Activated B cell treated with CpG ODN at 0.5 μM for 24 hours (primary cell): ENCODE measurements around the gene DMRTA2. TPM values are rescaled to one million over a fixed set of nuclear protein-coding genes. Genes with fewer than 3 reads are reported as not detected.

ENCODE experiments used
- ATAC-seq: fragments of 200-7000 bp; cut with Tn5 transposase; one replicate; pipeline ENCODE4 v1.10.0; 2021; ENCODE audit warnings: low read depth, mild to moderate bottlenecking, moderate library complexity
- CTCF ChIA-PET: fragments of 350-600 bp; sonication (Branson Sonifier 250); formaldehyde crosslinking; loops from one replicate; lab custom pipeline; 2021; ENCODE audit warnings: antibody characterized with exemption; lab: Charles Lee
- POLR2A ChIA-PET: fragments of 350-600 bp; sonication (Branson Sonifier 250); formaldehyde crosslinking; loops from one replicate; lab custom pipeline; 2021; ENCODE audit warnings: antibody characterized with exemption; lab: Charles Lee
- DNase-seq: peaks from one replicate; pipeline ENCODE4 v3.0.0; 2022
- H3K27ac Mint-ChIP-seq: one replicate; pipeline ENCODE4 v1.8.0; 2020; ENCODE audit warnings: mixed read lengths
- H3K27me3 Mint-ChIP-seq: one replicate; pipeline ENCODE4 v1.8.0; 2021; ENCODE audit warnings: mixed read lengths
- H3K36me3 Mint-ChIP-seq: one replicate; pipeline ENCODE4 v1.8.0; 2021; ENCODE audit warnings: low read depth, mixed read lengths
- H3K4me1 Mint-ChIP-seq: one replicate; pipeline ENCODE4 v1.8.0; 2021; ENCODE audit warnings: mixed read lengths
- H3K4me3 Mint-ChIP-seq: one replicate; pipeline ENCODE4 v1.8.0; 2020; ENCODE audit warnings: mild to moderate bottlenecking, mixed read lengths
- H3K9me3 Mint-ChIP-seq: one replicate; pipeline ENCODE4 v1.8.0; 2020; ENCODE audit warnings: mixed read lengths
- intact Hi-C: fragments of 100-400 bp; cut with micrococcal nuclease; formaldehyde crosslinking; loops from one replicate; pipeline ENCODE4 v1.15.1; 2024
- total RNA-seq: library from RNA; stranded (reverse); gene quantifications from 2 replicates; pipeline ENCODE4 v1.2.3, GENCODE V29; 2022
- TF ChIP-seq, protein P1 (sequence below): fragments of 200-600 bp; IDR thresholded peaks from one replicate; pipeline ENCODE4 v1.8.0; 2022; ENCODE audit warnings: antibody characterized with exemption, mild to moderate bottlenecking

The DMRTA2 gene
- total RNA-seq, 1 donor from 2014 or later, result not detected

DNA sequence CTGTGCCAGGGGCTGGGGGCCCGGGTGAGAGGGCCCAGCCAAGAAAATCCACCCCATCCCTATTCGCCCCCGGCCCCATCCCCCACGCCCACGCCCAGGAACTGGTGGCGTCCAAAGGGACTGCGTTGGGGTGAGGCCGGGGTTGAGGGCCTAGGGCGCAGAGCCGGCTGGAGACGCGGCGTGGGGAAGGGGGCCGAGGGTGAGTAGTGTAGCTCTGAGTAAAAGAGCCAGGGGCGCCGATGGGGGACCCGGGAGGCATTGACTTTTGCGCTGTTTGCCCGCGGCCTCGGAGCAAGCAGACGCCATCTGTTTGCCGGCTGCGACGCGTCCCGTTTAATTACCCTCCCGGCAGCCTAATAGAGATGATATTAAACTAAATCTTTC lies 3.5 kb upstream of the DMRTA2 start:
- Mint-ChIP-seq H3K4me3 (no peak overlapping the region), H3K9me3 (no peaks in the 10 kb centered on the region), H3K36me3 (peaks cover 2% of the 10 kb centered on the region), H3K27me3 (peaks cover 79% of the 10 kb centered on the region), H3K4me1 (peaks cover 38% of the 10 kb centered on the region), H3K27ac (no peak overlapping the region)
- no peak for ATAC-seq
- CTCF ChIA-PET, result no interaction called here
- POLR2A ChIA-PET, result no interaction called here
- DNase-seq, result no peak
- intact Hi-C loops, result loop anchor here (10.0 kb wide), 1 partner anchor 548 kb away; the partner anchor contains the start of gene CDKN2C
- TF ChIP-seq, protein P1, sequence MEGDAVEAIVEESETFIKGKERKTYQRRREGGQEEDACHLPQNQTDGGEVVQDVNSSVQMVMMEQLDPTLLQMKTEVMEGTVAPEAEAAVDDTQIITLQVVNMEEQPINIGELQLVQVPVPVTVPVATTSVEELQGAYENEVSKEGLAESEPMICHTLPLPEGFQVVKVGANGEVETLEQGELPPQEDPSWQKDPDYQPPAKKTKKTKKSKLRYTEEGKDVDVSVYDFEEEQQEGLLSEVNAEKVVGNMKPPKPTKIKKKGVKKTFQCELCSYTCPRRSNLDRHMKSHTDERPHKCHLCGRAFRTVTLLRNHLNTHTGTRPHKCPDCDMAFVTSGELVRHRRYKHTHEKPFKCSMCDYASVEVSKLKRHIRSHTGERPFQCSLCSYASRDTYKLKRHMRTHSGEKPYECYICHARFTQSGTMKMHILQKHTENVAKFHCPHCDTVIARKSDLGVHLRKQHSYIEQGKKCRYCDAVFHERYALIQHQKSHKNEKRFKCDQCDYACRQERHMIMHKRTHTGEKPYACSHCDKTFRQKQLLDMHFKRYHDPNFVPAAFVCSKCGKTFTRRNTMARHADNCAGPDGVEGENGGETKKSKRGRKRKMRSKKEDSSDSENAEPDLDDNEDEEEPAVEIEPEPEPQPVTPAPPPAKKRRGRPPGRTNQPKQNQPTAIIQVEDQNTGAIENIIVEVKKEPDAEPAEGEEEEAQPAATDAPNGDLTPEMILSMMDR, result no peak

- H3K27ac Mint-ChIP-seq, result no peak overlapping the region
- DNase-seq (no peak), ATAC-seq (no peak)
- H3K9me3 Mint-ChIP-seq, result no peaks in the 10 kb centered on the region
- intact Hi-C loops, result loop anchor here (10.0 kb wide), 1 partner anchor 549 kb away; the partner anchor contains the start of gene CDKN2C
- TF ChIP-seq, protein P1, result no peak
- no peak overlapping the region for H3K4me3 Mint-ChIP-seq
- peaks cover 78% of the 10 kb centered on the region for H3K27me3 Mint-ChIP-seq
- H3K36me3 Mint-ChIP-seq, result peaks cover 2% of the 10 kb centered on the region
- peaks cover 41% of the 10 kb centered on the region for H3K4me1 Mint-ChIP-seq
- CTCF ChIA-PET, result no interaction called here
- POLR2A ChIA-PET, result no interaction called here
These were observed 3.0 kb upstream of the DMRTA2 start for GRCh38 chr1:50426108-50426700.

DNA sequence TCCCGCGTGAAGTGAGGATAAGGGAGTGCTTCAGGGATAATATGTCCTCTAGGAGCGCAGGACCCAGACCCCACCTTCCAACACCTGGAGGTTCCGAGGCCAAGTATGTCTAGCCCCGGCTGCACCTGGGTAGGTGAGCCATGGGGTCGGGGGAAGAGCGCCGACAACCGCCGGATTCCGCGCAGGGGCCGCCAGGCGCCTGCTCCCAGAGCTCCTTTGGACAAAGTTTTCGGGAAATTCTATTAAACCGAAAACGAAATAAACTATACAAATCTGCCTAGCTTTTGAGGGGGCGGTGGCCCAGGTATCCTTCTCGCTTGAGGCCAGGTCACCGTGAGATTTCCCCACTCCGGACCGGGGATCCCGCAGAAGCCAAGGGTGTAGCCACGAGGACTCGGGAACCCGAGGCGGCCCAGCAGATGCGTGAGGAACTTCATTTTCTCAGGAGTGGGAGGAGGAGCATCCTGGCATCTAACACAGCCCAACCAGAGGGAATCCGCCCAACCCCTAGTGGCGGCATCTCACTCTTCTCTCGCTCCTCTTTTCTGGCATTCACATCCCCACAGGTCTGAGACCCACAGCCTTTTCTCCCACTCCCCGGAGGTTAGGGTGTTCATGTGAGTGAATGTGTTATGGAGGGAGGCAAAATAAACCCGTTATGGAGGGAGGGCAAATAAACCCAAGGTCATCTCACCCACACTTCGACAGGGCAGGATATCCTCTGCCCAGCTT lies 2.3 kb upstream of the DMRTA2 start:
- intact Hi-C loops, result loop anchor here (10.0 kb wide), 1 partner anchor 549 kb away; the partner anchor contains the start of gene CDKN2C
- peak overlapping the region; percentile 86 for H3K4me3 Mint-ChIP-seq
- no peak for DNase-seq
- H3K27me3 Mint-ChIP-seq, result peaks cover 74% of the 10 kb centered on the region
- H3K27ac Mint-ChIP-seq, result no peak overlapping the region
- CTCF ChIA-PET, result no interaction called here
- no peaks in the 10 kb centered on the region for H3K9me3 Mint-ChIP-seq
- H3K36me3 Mint-ChIP-seq, result peaks cover 2% of the 10 kb centered on the region
- no peak for ATAC-seq
- TF ChIP-seq, protein P1, result no peak
- POLR2A ChIA-PET, result no interaction called here
- peaks cover 42% of the 10 kb centered on the region for H3K4me1 Mint-ChIP-seq

- Mint-ChIP-seq H3K4me1 (peaks cover 48% of the 10 kb centered on the region), H3K4me3 (peak overlapping the region; percentile 86), H3K27me3 (peaks cover 74% of the 10 kb centered on the region), H3K36me3 (peaks cover 2% of the 10 kb centered on the region), H3K9me3 (no peaks in the 10 kb centered on the region), H3K27ac (peak overlapping the region; percentile 10)
- ATAC-seq (no peak), DNase-seq (no peak)
- ChIA-PET POLR2A (no interaction called here), CTCF (no interaction called here)
- intact Hi-C loops, result loop anchor here (10.0 kb wide), 1 partner anchor 550 kb away; the partner anchor contains the start of gene CDKN2C
- TF ChIP-seq, protein P1, result no peak
These were observed 1.7 kb upstream of the DMRTA2 start for GRCh38 chr1:50424884-50425375.
